ENCODE results near the gene R3HCC1L. TPM values are rescaled to one million over a fixed set of nuclear protein-coding genes. Genes with fewer than 3 reads are reported as not detected.

R3HCC1L gene
- total RNA-seq, 1 donor from 2014 or later, result 11.3 TPM

- no peak for DNase-seq (ENCODE audit: extremely low spot score, unreplicated experiment)
- H3K9me3 Mint-ChIP-seq (ENCODE audit: unreplicated experiment), result no peaks in the 10 kb centered on the region
- H3K27me3 Mint-ChIP-seq (ENCODE audit: unreplicated experiment), result no peaks in the 10 kb centered on the region
- H3K36me3 Mint-ChIP-seq (ENCODE audit: unreplicated experiment), result peaks cover 18% of the 10 kb centered on the region
- H3K4me3 Mint-ChIP-seq (ENCODE audit: unreplicated experiment), result no peak overlapping the region
- H3K27ac Mint-ChIP-seq (ENCODE audit: unreplicated experiment), result no peak overlapping the region
- H3K4me1 Mint-ChIP-seq (ENCODE audit: unreplicated experiment), result no peaks in the 10 kb centered on the region
- no peak for TF ChIP-seq CTCF (IDR thresholded peaks at IDR 0.05)
Measured at GRCh38 chr10:98167191-98167590, 32.7 kb downstream of the R3HCC1L start.

GRCh38 chr10:98168147-98168546, 33.7 kb downstream of the R3HCC1L start:
- H3K27ac Mint-ChIP-seq (ENCODE audit: unreplicated experiment), result no peak overlapping the region
- H3K4me3 Mint-ChIP-seq (ENCODE audit: unreplicated experiment), result no peak overlapping the region
- H3K9me3 Mint-ChIP-seq (ENCODE audit: unreplicated experiment), result no peaks in the 10 kb centered on the region

GRCh38 chr10:98168766-98169165, 34.3 kb downstream of the R3HCC1L start:
- Mint-ChIP-seq H3K36me3 (ENCODE audit: unreplicated experiment) (peaks cover 17% of the 10 kb centered on the region), H3K9me3 (ENCODE audit: unreplicated experiment) (no peaks in the 10 kb centered on the region), H3K4me3 (ENCODE audit: unreplicated experiment) (no peak overlapping the region), H3K4me1 (ENCODE audit: unreplicated experiment) (no peaks in the 10 kb centered on the region), H3K27ac (ENCODE audit: unreplicated experiment) (no peak overlapping the region), H3K27me3 (ENCODE audit: unreplicated experiment) (no peaks in the 10 kb centered on the region)
- TF ChIP-seq CTCF (IDR thresholded peaks at IDR 0.05), result no peak
- no peak for DNase-seq (ENCODE audit: extremely low spot score, unreplicated experiment)

More at GRCh38 chr10:98168147-98168546, 33.7 kb downstream of the R3HCC1L start:
- peaks cover 18% of the 10 kb centered on the region for H3K36me3 Mint-ChIP-seq (ENCODE audit: unreplicated experiment)
- H3K27me3 Mint-ChIP-seq (ENCODE audit: unreplicated experiment), result no peaks in the 10 kb centered on the region
- no peaks in the 10 kb centered on the region for H3K4me1 Mint-ChIP-seq (ENCODE audit: unreplicated experiment)
- no peak for DNase-seq (ENCODE audit: extremely low spot score, unreplicated experiment)
- no peak for TF ChIP-seq CTCF (IDR thresholded peaks at IDR 0.05)

GRCh38 chr10:98169379-98169778, 34.9 kb downstream of the R3HCC1L start:
- H3K27ac Mint-ChIP-seq (ENCODE audit: unreplicated experiment), result no peak overlapping the region
- H3K4me3 Mint-ChIP-seq (ENCODE audit: unreplicated experiment), result no peak overlapping the region
- no peaks in the 10 kb centered on the region for H3K27me3 Mint-ChIP-seq (ENCODE audit: unreplicated experiment)

More at GRCh38 chr10:98169379-98169778, 34.9 kb downstream of the R3HCC1L start:
- H3K9me3 Mint-ChIP-seq (ENCODE audit: unreplicated experiment), result no peaks in the 10 kb centered on the region
- TF ChIP-seq CTCF (IDR thresholded peaks at IDR 0.05), result no peak
- no peaks in the 10 kb centered on the region for H3K4me1 Mint-ChIP-seq (ENCODE audit: unreplicated experiment)
- peaks cover 18% of the 10 kb centered on the region for H3K36me3 Mint-ChIP-seq (ENCODE audit: unreplicated experiment)
- no peak for DNase-seq (ENCODE audit: extremely low spot score, unreplicated experiment)
